GM19351 (cell line): ENCODE results near the gene VPS13C.
A peak's percentile ranks its signal among the peaks of the same experiment; 100 is the strongest.

Experiments
- ATAC-seq: cut with Tn5 transposase; IDR thresholded peaks from one replicate; pipeline ENCODE4 v1.9.1; 2021; ENCODE audit warnings: mild to moderate bottlenecking, moderate library complexity; ENCODE audit not compliant: unreplicated experiment

The VPS13C gene

DNA sequence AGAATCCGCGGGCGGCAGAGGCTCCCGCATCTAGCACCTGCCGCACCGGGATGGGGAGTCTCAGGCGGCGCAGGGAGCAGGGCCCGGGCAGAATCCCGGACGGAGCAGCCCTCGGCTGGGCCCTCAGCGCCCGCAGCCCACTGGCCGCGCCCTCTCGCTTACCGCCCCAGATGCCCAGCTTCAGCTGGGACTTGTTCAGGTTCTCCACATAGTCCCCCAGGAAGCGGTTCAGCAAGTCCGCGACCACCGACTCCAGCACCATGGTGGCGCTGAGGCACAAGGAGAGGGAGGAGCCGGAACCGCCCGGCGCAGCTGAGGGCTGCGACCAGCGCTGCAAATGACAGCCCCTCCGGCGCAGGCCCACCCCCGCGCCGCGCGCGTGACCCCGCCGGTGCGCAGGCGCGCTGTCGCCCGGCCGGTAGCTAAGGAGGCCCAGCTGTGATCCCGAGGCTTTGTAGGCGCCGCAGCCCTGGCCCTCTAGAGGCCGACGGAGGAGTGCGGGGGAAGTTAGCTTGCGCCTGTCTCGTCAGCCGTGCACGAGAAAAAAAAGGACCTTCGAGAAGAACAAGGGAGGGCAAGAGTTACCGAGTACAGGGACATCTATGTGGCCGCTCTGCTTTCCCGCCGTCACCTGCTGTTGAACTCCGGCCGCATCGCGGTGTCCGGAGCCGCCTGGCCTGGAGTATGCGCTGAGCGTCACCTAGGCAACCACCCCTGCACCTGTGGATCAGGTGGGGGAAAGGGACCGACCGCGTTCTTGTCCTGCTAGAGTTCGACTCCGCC is at the start of gene VPS13C:
VPS13C (minus strand) TSS at position 335 of the 783 bp plus-strand sequence; CDS start at position 262, 73 bp downstream.
- peak; percentile 79 for ATAC-seq

GRCh38 chr15:62109437-62109836 is 49.2 kb upstream of the VPS13C start:
- ATAC-seq, result no peak

GRCh38 chr15:62108411-62108810 is 48.2 kb upstream of the VPS13C start:
- ATAC-seq, result no peak

GRCh38 chr15:62107571-62108121 is 47.4 kb upstream of the VPS13C start:
- ATAC-seq, result no peak

GRCh38 chr15:62106096-62106495 is 45.8 kb upstream of the VPS13C start:
- no peak for ATAC-seq

DNA sequence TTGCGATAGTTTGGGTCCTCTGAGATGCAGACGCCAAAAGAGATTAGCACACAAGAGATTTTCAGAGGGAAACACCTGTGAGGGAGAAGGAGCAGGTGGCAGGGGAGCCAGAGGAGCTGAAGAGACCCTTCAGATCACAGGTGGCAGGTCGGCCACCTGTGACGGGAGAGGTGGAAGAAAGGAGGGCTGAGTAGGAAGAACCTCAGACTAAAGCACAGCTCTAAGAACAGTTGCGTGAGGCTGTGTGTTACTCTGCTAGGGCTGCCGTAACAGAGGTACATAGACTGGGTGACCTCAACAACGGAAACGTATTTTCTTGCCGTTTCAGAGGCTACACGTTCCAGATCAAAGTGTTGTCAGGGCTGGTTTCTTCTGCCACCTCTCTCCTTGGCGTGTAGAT is 45.0 kb upstream of the VPS13C start:
- no peak for ATAC-seq

DNA sequence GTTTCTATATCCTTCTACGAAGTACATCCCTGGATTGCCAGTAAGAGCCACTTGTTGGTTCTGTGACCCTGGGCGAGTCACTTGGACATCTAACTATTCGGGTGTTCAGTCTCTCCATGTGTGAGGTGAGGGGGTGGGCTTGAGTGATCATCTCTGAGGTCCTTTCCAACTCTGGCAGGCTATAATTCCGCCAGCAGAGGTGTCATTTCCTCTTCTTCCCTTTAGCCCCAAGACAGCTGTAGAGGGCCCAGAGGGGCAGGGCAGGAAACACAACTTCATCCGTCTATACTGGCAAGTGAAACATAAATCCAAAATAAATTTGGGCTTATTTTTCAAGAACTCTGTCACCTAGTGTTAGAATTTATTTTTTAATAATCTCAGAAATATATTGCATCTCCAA is 44.6 kb upstream of the VPS13C start:
- no peak for ATAC-seq

DNA sequence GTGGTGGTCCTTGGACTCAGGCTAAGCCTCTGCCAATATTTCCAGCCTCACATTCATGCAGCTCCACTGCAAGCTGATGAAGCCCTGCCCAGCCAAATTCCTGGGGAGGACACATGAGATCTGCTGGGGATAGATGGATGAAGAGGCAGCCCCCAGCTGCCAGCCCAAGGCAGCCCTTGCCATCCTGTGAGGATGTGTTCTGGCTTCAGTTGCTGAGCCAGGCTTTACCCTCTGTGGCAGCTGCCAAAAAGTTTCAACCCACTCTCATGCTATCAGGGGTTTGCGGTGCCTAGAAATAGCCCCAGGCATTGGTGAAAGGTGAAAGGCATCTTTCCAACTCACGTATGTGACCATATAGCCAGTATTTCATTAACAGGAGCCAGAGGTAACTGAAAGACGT is 44.2 kb upstream of the VPS13C start:
- no peak for ATAC-seq

- no peak for ATAC-seq
These were observed 43.2 kb upstream of the VPS13C start for GRCh38 chr15:62103431-62103830.

GRCh38 chr15:62099094-62099601 is 38.9 kb upstream of the VPS13C start:
- ATAC-seq, result no peak

DNA sequence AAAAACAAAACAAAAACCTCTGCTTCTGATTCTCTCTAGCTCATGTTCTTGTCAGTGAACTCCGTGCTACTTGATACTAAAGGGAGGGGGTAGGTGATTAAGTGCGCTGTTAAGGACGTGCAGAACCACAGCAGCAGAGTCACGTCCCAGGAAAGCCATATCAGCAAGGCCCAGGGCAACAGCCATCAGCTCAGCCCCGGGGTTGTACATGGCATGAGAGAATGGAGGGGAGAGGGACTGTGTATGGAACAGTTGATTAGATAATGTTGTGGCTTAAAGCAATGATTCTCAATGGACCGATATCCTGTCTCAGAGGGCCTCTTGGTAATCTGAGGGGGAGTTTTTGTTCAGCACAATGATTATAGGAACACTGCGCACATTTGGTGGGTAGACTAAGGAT is 34.1 kb upstream of the VPS13C start:
- no peak for ATAC-seq

- no peak for ATAC-seq
These were observed 33.6 kb upstream of the VPS13C start for GRCh38 chr15:62093809-62094208.

- no peak for ATAC-seq
These were observed 30.7 kb upstream of the VPS13C start for GRCh38 chr15:62090988-62091387.

DNA sequence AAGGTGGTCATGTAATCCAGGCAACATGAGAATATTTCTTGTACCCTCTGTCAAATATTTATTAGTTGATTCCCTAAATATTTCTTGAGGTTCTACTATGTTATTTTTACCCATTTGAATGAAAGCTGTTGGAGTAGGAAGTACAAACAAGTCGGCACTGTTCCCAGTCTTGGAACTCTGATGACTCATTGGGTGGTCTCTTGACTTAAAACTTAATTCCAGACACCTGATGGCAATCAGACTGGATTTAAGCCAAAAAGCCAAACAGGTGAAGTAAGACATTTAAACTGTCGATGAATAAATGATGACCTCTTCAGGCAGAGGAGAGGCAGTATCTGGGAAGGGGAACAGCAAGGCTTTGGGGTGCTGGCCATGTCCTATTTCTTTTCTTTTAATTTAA is 29.4 kb upstream of the VPS13C start:
- ATAC-seq, result no peak

- no peak for ATAC-seq
These were observed 28.1 kb upstream of the VPS13C start for GRCh38 chr15:62088353-62088693.

GRCh38 chr15:62087671-62088352 is 27.6 kb upstream of the VPS13C start:
- no peak for ATAC-seq

- no peak for ATAC-seq
These were observed 25.5 kb upstream of the VPS13C start for GRCh38 chr15:62085740-62086139.

GRCh38 chr15:62083194-62084154 is 23.2 kb upstream of the VPS13C start:
- ATAC-seq, result peak; percentile 62

GRCh38 chr15:62079594-62079993 is 19.3 kb upstream of the VPS13C start:
- ATAC-seq, result no peak

DNA sequence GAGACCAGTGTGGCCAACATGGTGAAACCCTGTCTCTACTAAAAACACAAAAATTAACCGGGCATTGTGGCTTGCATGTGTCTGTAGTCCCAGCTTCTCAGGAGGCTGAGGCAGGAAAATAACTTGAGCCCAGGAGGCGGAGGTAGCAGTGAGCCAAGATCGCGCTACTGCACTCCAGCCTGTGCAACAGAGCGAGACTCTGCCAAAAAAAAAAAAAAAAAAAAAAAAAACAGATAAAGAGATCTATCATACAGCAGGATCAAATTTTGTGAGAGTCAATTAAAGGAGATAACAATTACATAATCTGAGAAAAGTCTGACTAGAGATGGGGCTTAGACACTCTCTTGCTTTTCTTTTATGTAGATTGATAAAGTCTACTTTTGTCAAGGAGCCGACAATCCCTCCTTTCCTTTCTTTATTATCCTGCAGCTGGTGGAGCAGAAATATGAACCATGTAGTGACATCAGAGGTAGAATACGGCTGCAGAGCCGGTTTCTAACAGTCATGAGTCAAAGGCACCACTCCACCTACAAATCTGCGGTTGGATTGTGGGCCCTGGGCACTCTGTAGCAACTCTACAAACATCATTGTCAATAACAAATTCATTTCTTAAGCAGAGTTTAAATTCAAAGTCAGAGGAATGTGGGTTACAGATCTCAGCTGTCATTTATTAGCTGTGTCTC is 15.5 kb upstream of the VPS13C start:
- ATAC-seq, result no peak
